ENCODE results near the gene NCAM1. TPM values are rescaled to one million over a fixed set of nuclear protein-coding genes. Genes with fewer than 3 reads are reported as not detected.

NCAM1 gene
- total and polyA plus RNA-seq, 2 donors (not counting 3 experiments of a cell fraction or from before 2014, with no cell fraction given): 0.03 TPM; not detected in 1

GRCh38 chr11:113255096-113255495, 293.9 kb downstream of the NCAM1 start:
- dilution Hi-C loops (cut with MboI; ENCODE audit: extremely low pct_ligation_motif_present, low sequenced_read_pairs): no loop called here

More at GRCh38 chr11:113255096-113255495, 293.9 kb downstream of the NCAM1 start:
- H3K4me1 ChIP-seq (ENCODE audit: control insufficient read depth, extremely low read depth, insufficient read depth, low read length): no peaks in the 10 kb centered on the region
- H2AFZ ChIP-seq (ENCODE audit: low read depth, low read length): no peak overlapping the region
- no peak overlapping the region for H3K4me2 ChIP-seq (ENCODE audit: insufficient read depth, low read length)
- no peaks in the 10 kb centered on the region for H4K20me1 ChIP-seq (replicated peaks; ENCODE audit: control insufficient read depth, extremely low read depth, insufficient read depth, low read length)
- no peak for FAIRE-seq
- H3K9me3 ChIP-seq (replicated peaks; ENCODE audit: control insufficient read depth, insufficient read depth, low read length): no peaks in the 10 kb centered on the region
- TF ChIP-seq MYC (IDR thresholded peaks at IDR 0.05; ENCODE audit: low read depth, low read length) (no peak), MAX (IDR thresholded peaks at IDR 0.05; ENCODE audit: insufficient read depth, insufficient read length) (no peak), EZH2 (IDR thresholded peaks at IDR 0.05; ENCODE audit: borderline replicate concordance, low read depth, low read length, severe bottlenecking) (no peak), POLR2A (IDR thresholded peaks at IDR 0.05; ENCODE audit: low read depth, low read length) (no peak), JUN (IDR thresholded peaks at IDR 0.05; ENCODE audit: borderline replicate concordance, insufficient read depth, insufficient read length, low read depth) (no peak), CTCF (IDR thresholded peaks at IDR 0.05; ENCODE audit: extremely low read depth in 1 of 2, insufficient read depth in 1 of 2, low read depth in 1 of 2, low read length in 2 of 2) (no peak), POLR2AphosphoS5 (IDR thresholded peaks at IDR 0.05; ENCODE audit: insufficient read depth, low read depth, low read length) (no peak), FOS (IDR thresholded peaks at IDR 0.05; ENCODE audit: borderline replicate concordance, insufficient read depth, low read length) (no peak), GATA2 (IDR thresholded peaks at IDR 0.05; ENCODE audit: insufficient read depth, insufficient read length, low read depth, low read length) (no peak)
- H3K27me3 ChIP-seq (ENCODE audit: control insufficient read depth in 2 of 2, insufficient read depth in 2 of 2, low read length in 2 of 2): no peaks in the 10 kb centered on the region
- ChIA-PET CTCF (no interaction called here), POLR2A (no interaction called here)
- BruUV-seq (replicated peaks): no TSS peak
- H3K36me3 ChIP-seq (ENCODE audit: control insufficient read depth in 2 of 2, extremely low read depth in 1 of 2, insufficient read depth in 2 of 2, low read length in 2 of 2): no peaks in the 10 kb centered on the region
- no peaks in the 10 kb centered on the region for H3K9me1 ChIP-seq (replicated peaks; ENCODE audit: control insufficient read depth, extremely low read depth, insufficient read depth, low read length)
- H3K27ac ChIP-seq (ENCODE audit: insufficient read depth, low read depth, low read length): no peak overlapping the region
- intact Hi-C loops (cut with micrococcal nuclease): no loop called here
- no peak for DNase-seq (ENCODE audit: low read depth, low spot score)
- no peak overlapping the region for H3K4me3 ChIP-seq (replicated peaks in 1 of 3; ENCODE audit: insufficient read depth in 1 of 3, low read depth in 1 of 3, low read length in 3 of 3)
- H3K9ac ChIP-seq (replicated peaks; ENCODE audit: extremely low read depth, insufficient read depth, low read length): no peak overlapping the region
- H3K79me2 ChIP-seq (ENCODE audit: control insufficient read depth, insufficient read depth, low read length): no peaks in the 10 kb centered on the region

Measured in endothelial cell of umbilical vein (primary cell).